Suprapubic skin (tissue), 4 donors: ENCODE results near the gene ERFL.

ENCODE experiments used
- CTCF ChIP-seq, 2 donors: fragments of 200-600 bp in 1 of 2; fragments of 450-650 bp in 1 of 2; sonication (generic) in 1 of 2; IDR thresholded peaks; one replicate each; pipeline ENCODE4 v1.5.1; 2016 to 2019; ENCODE audit warnings: antibody characterized with exemption in 2 of 2, mild to moderate bottlenecking in 1 of 2, moderate library complexity in 1 of 2
- EP300 ChIP-seq: sonication (generic); formaldehyde crosslinking; IDR thresholded peaks from one replicate; pipeline ENCODE4 v1.6.1; 2017; ENCODE audit warnings: antibody characterized with exemption
- POLR2A ChIP-seq, 2 donors: fragments of 450-650 bp; IDR thresholded peaks; one replicate each; pipeline ENCODE4 v1.6.1; 2017; ENCODE audit warnings: antibody characterized with exemption in 2 of 2, mild to moderate bottlenecking in 2 of 2, moderate library complexity in 2 of 2
- POLR2AphosphoS5 ChIP-seq, 3 donors: sonication (generic); formaldehyde crosslinking; IDR thresholded peaks; one replicate each; pipeline ENCODE4 v1.6.1; 2017; ENCODE audit warnings: antibody characterized with exemption in 3 of 3

- TF ChIP-seq POLR2A (IDR thresholded peaks at IDR 0.05) (no peak), CTCF (IDR thresholded peaks at IDR 0.05) (no peak), EP300 (no peak), POLR2AphosphoS5 (IDR thresholded peaks at IDR 0.05) (no peak)
Observed at GRCh38 chr19:41880329-41880708, 47.9 kb downstream of the ERFL start.
